NCI-H524 treated with DMSO at 0.1 percent for 48 hours (cell line): Measurements from ENCODE around the gene ALAD.
A peak's percentile ranks its signal among the peaks of the same experiment; 100 is the strongest.
"Not testable (repeated sequence)": the region's sequence is repeated elsewhere in the genome, so short reads cannot be mapped to it uniquely, and the experiment has no call there.

Experiments used
- DNase-seq: peaks from one replicate; lab custom pipeline; 2025; lab: John Stamatoyannopoulos, UW

The ALAD gene

GRCh38 chr9:113398796-113399195, 2.3 kb downstream of the ALAD start:
- DNase-seq, result no peak

- DNase-seq, result no peak
Measured at GRCh38 chr9:113397203-113397631, 3.9 kb downstream of the ALAD start.

- no peak for DNase-seq
Measured at GRCh38 chr9:113395000-113395861, 5.9 kb downstream of the ALAD start.

GRCh38 chr9:113393281-113393680, 7.8 kb downstream of the ALAD start:
- DNase-seq, result no peak

GRCh38 chr9:113391917-113392316, 9.2 kb downstream of the ALAD start:
- no peak for DNase-seq

GRCh38 chr9:113390192-113390960, 10.7 kb downstream of the ALAD start:
- no peak for DNase-seq

GRCh38 chr9:113389451-113389850, 11.6 kb downstream of the ALAD start:
- DNase-seq, result no peak

GRCh38 chr9:113388833-113389232, 12.3 kb downstream of the ALAD start:
- DNase-seq, result no peak

GRCh38 chr9:113387560-113388230, 13.4 kb downstream of the ALAD start:
- DNase-seq, result no peak

GRCh38 chr9:113386571-113387393, 14.3 kb downstream of the ALAD start:
- no peak for DNase-seq

GRCh38 chr9:113381909-113382411, 19.1 kb downstream of the ALAD start:
- DNase-seq, result no peak

GRCh38 chr9:113381441-113381840, 19.6 kb downstream of the ALAD start:
- DNase-seq, result not testable (repeated sequence)

GRCh38 chr9:113380869-113381378, 20.2 kb downstream of the ALAD start:
- DNase-seq, result no peak

GRCh38 chr9:113379829-113380210, 21.3 kb downstream of the ALAD start:
- not testable (repeated sequence) for DNase-seq

GRCh38 chr9:113379094-113379828, 21.8 kb downstream of the ALAD start:
- DNase-seq, result not testable (repeated sequence)

- peak; percentile 34 for DNase-seq
Measured at GRCh38 chr9:113376634-113377567, 24.2 kb downstream of the ALAD start, which contains the start of gene HDHD3. Gene HDHD3 (minus strand): TSS chr9:113376986. CDS start chr9:113374354, 2,632 bp downstream.

GRCh38 chr9:113375057-113376023, 25.7 kb downstream of the ALAD start:
- no peak for DNase-seq
